Heart right ventricle (tissue), 16 donors: ENCODE data around the gene PROM2. TPM values are rescaled to one million over a fixed set of nuclear protein-coding genes. Genes with fewer than 3 reads are reported as not detected.

Experiments
- ATAC-seq, 8 donors: fragments of 200-7000 bp; cut with Tn5 transposase; one replicate each; pipeline ENCODE4 v1.9.1; 2020; ENCODE audit warnings: mild to moderate bottlenecking in 8 of 8, moderate library complexity in 8 of 8, moderate number of reproducible peaks in 1 of 8
- DNase-seq, 2 donors: peaks; one replicate each; pipeline ENCODE4 v3.0.0-alpha.2; 2020
- H3K27ac ChIP-seq, 10 donors: fragments of 200-600 bp; sonication (generic) in 2 of 10; one replicate each; pipeline versions ENCODE4 v1.5.0 to v1.8.0; 2020 to 2022; ENCODE audit warnings: mild to moderate bottlenecking in 3 of 10
- H3K27me3 ChIP-seq, 7 donors: fragments of 200-600 bp; one replicate each; pipeline ENCODE4 v1.8.0; 2021 to 2022; ENCODE audit warnings: mild to moderate bottlenecking in 2 of 7
- H3K36me3 ChIP-seq, 9 donors: fragments of 200-600 bp; sonication (generic) in 1 of 9; one replicate each; pipeline versions ENCODE4 v1.5.0 to v1.8.0; 2020 to 2022; ENCODE audit warnings: mild to moderate bottlenecking in 2 of 9
- H3K4me1 ChIP-seq, 9 donors: fragments of 200-600 bp; sonication (generic) in 1 of 9; one replicate each; pipeline versions ENCODE4 v1.5.0 to v1.8.0; 2020 to 2022; ENCODE audit warnings: mild to moderate bottlenecking in 4 of 9
- H3K4me3 ChIP-seq, 10 donors: fragments of 200-600 bp; sonication (generic) in 2 of 10; one replicate each; pipeline versions ENCODE4 v1.5.0 to v1.8.0; 2020 to 2022; ENCODE audit warnings: mild to moderate bottlenecking in 7 of 10, moderate library complexity in 2 of 10
- H3K9me3 ChIP-seq, 11 donors: fragments of 200-600 bp in 10 of 11; sonication (generic) in 2 of 11; one replicate each; pipeline versions ENCODE4 v1.5.0 to v1.8.0; 2013 to 2022; ENCODE audit warnings: mild to moderate bottlenecking in 2 of 11, control low read depth in 1 of 11, moderate library complexity in 1 of 11
- CTCF ChIP-seq, 9 donors: fragments of 200-600 bp; sonication (generic) in 2 of 9; IDR thresholded peaks; one replicate each; pipeline versions ENCODE4 v1.5.0 to v1.8.0; 2021 to 2022; ENCODE audit warnings: antibody characterized with exemption in 9 of 9, mild to moderate bottlenecking in 5 of 9, moderate library complexity in 1 of 9
- WGBS, 2 donors: extraction: QIAGEN DNeasy Blood & Tissue Kit; methylation state at CpG; one replicate each; pipeline ENCODE4 v1.1.7; 2013; ENCODE audit warnings: inconsistent platforms in 1 of 2; 5-methylcytosine and 5-hydroxymethylcytosine counted together
- intact Hi-C, 10 donors: fragments of 100-400 bp; cut with DNase I; formaldehyde crosslinking; loops; one replicate each; pipeline versions ENCODE4 v1.11.1 to v1.14.2; 2022
- polyA plus RNA-seq, 2 donors: library from polyadenylated mRNA; stranded (reverse); fragments of 200-250 nt; gene quantifications; one replicate each; pipeline ENCODE4 v1.2.3, GENCODE V29; 2013
- total RNA-seq, 10 donors: library from RNA; stranded (reverse); fragmentation: NEBNext Ultra II Directional in 3 of 10; extraction: Animal tissue kit (Norgen Biotek cat#: 25700) in 3 of 10; gene quantifications; one replicate each; pipeline versions ENCODE4 v1.2.1 to v1.2.4, GENCODE V29; 2021 to 2023
- donor health status: Arrhythmogenic right ventricular cardiomyopathy.
- donor health status: ischemic (EF 13 %, LVEDD 7.1; RV severe dilation, severe dysfunction).
- donor health status: healthy with polysubstance abuse.
- donor health status: DM: no; HTN: yes; CAD: no.
- donor health status: DM: no; HTN: no; CAD: no.
- donor health status: ischemic (EF 25% LVEDD 6.9; RV normal size, moderate dysfunction).
- donor health status: ischemic (EF 25% LVEDD 5.7; RV mildly dilated, moderate dysfunction).
- donor health status: healthy.
- donor health status: DM: yes; HTN: yes; CAD: no.
- donor health status: Ischemic cardiomyopathy.
- donor health status: ischemic (EF 35%, LVEDD 5.7; RV mildly dilated, moderate dysfunction).
- donor health status: nonischemic (EF 11% LVEDD 7.7; RV severe dilation, severe dysfunction).
- donor health status: DM: yes; HTN: yes; CAD: no.
- donor health status: PGD.
- donor health status: ischemic (EF 29% LVEDD 5.4; RV normal size, mild dysfunction).
- donor health status: nonischemic (EF 23%, LVEDD 6.1; RV moderate dilation, normal function).

PROM2 gene
- total and polyA plus RNA-seq, 12 donors: 0.32 to 3.4 (median 0.94) TPM

- Histone ChIP-seq H3K9me3 (no peaks in the 10 kb centered on the region), H3K4me1 (no peaks in the 10 kb centered on the region), H3K27me3 (no peaks in the 10 kb centered on the region), H3K27ac (no peak overlapping the region), H3K36me3 (no peaks in the 10 kb centered on the region), H3K4me3 (no peak overlapping the region)
- DNase-seq: peak in 1 of 2 donors; percentile 2
- whole genome bisulfite sequencing, 2 donors: 54 to 65% methylated on average over 1 of the region's 1 CpG
- intact Hi-C loops: no loop called here
- no peak for TF ChIP-seq CTCF (IDR thresholded peaks at IDR 0.05)
- ATAC-seq: no peak
Observed at GRCh38 chr2:95272781-95273180, 1.5 kb upstream of the PROM2 start.

DNA sequence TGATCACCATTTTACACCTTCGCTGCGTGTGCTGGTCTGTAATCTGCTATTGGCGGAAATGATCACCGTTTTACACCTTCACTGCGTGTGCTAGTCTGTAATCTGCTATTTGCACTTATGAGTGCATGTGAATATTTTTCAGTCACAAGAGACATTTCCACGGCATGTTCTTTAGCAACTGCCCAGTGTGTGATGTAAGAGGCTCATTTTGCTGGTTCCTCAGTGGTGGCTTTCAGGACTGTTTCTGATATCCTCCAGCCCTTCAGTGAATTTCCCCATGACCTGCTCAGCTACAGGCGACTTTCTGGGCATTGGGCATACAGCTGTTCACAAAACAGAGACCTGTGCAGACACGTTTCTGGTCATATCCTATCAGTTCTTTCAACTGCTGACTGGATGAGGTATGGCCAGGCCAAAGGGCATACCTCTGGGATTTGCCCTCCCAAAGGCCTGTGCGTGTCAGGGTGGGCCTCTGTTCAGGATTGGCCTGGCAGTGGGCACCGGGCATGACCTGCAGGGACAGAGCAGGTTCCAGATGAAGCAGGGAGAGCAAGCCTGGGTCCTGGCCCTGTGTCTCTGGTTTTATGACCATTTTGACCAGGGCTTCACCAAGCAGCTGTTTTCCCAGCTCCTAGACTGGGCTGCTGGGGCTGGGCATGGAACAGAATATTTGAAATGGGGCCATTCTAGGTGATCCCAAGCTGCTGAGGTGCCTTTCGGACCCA lies 521 bp upstream of the PROM2 start:
- ATAC-seq (no peak), DNase-seq (no peak)
- TF ChIP-seq CTCF (IDR thresholded peaks at IDR 0.05): no peak
- no peaks in the 10 kb centered on the region for H3K4me1 ChIP-seq
- H3K9me3 ChIP-seq: no peaks in the 10 kb centered on the region
- H3K4me3 ChIP-seq: no peak overlapping the region
- H3K27ac ChIP-seq: no peak overlapping the region
- H3K36me3 ChIP-seq: no peaks in the 10 kb centered on the region
- intact Hi-C loops: no loop called here
- 87 to 92% methylated on average over 11 of the region's 11 CpGs for WGBS, 2 donors
- no peaks in the 10 kb centered on the region for H3K27me3 ChIP-seq

GRCh38 chr2:95275151-95275515 lies 884 bp downstream of the PROM2 start:
- Histone ChIP-seq H3K4me3 (no peak overlapping the region), H3K27ac (no peak overlapping the region), H3K4me1 (no peaks in the 10 kb centered on the region), H3K27me3 (no peaks in the 10 kb centered on the region), H3K9me3 (no peaks in the 10 kb centered on the region), H3K36me3 (no peaks in the 10 kb centered on the region)
- 88 to 100% methylated on average over 4 of the region's 4 CpGs for WGBS, 2 donors
- no peak for TF ChIP-seq CTCF (IDR thresholded peaks at IDR 0.05)
- DNase-seq (no peak), ATAC-seq (no peak)
- intact Hi-C loops: no loop called here

DNA sequence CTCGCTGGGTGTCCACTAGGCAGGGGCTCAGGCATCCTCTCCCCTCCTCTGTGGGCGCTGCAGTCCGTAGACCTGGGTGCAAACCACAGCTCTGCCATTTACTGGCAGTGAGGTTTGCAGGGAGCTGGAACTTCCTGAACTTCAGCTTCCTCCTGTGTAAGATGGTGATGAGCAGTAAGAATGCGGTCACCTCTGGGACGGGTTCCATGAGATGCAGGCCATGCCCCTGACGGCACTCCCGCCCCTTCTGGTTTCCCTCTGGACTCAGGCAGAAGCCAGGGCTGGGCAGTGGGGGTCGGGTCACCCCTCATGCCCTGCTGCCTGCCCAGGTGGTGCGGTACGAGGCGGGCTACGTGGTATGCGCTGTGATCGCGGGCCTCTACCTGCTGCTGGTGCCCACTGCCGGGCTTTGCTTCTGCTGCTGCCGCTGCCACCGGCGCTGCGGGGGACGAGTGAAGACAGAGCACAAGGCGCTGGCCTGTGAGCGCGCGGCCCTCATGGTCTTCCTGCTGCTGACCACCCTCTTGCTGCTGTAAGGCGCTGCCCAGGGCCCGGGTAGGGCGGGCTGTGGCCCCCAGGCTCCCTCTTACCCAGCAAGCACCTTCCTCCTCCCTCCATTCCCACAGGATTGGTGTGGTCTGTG lies 1.5 kb downstream of the PROM2 start:
- ATAC-seq: peak in 1 of 8 donors; percentile 8
- Histone ChIP-seq H3K9me3 (no peaks in the 10 kb centered on the region), H3K4me3 (no peak overlapping the region), H3K27me3 (no peaks in the 10 kb centered on the region), H3K36me3 (no peaks in the 10 kb centered on the region), H3K4me1 (no peaks in the 10 kb centered on the region), H3K27ac (no peak overlapping the region)
- DNase-seq: no peak
- 88 to 90% methylated on average over 26 to 28 of the region's 28 CpGs for WGBS, 2 donors
- no peak for TF ChIP-seq CTCF (IDR thresholded peaks at IDR 0.05)
- intact Hi-C loops: no loop called here
